Upper lobe of left lung (tissue), 6 donors: ENCODE data around the gene DPP10. TPM values are rescaled to one million over a fixed set of nuclear protein-coding genes. Genes with fewer than 3 reads are reported as not detected.

Experiments used
- ATAC-seq, 2 donors: fragments of 200-7000 bp; cut with Tn5 transposase; one replicate each; pipeline ENCODE4 v1.9.1; 2022; ENCODE audit warnings: mild to moderate bottlenecking in 2 of 2, moderate library complexity in 2 of 2; ENCODE audit not compliant: low FRiP score in 2 of 2
- DNase-seq, 2 donors: peaks; one replicate each; pipeline ENCODE4 v3.0.0-alpha.2; 2019 to 2020
- H3K27ac ChIP-seq, 4 donors: fragments of 200-600 bp; sonication (generic); one replicate each; pipeline ENCODE4 v1.5.1; 2016 to 2019
- H3K27me3 ChIP-seq, 4 donors: fragments of 200-600 bp; sonication (generic); one replicate each; pipeline ENCODE4 v1.5.1; 2017 to 2019
- H3K36me3 ChIP-seq, 4 donors: fragments of 200-600 bp; sonication (generic); one replicate each; pipeline ENCODE4 v1.5.1; 2016 to 2019
- H3K4me1 ChIP-seq, 4 donors: fragments of 200-600 bp; sonication (generic); one replicate each; pipeline ENCODE4 v1.5.1; 2018 to 2019
- H3K4me3 ChIP-seq, 4 donors: fragments of 200-600 bp; sonication (generic); one replicate each; pipeline ENCODE4 v1.5.1; 2017 to 2019; ENCODE audit warnings: mild to moderate bottlenecking in 2 of 4, moderate library complexity in 1 of 4
- H3K9me3 ChIP-seq, 4 donors: fragments of 200-600 bp; sonication (generic); one replicate each; pipeline ENCODE4 v1.5.1; 2018 to 2019
- EP300 ChIP-seq, 4 donors: sonication (generic); formaldehyde crosslinking; IDR thresholded peaks; one replicate each; pipeline ENCODE4 v1.5.1; 2017; ENCODE audit warnings: antibody characterized with exemption in 4 of 4, control low read depth in 2 of 4
- POLR2A ChIP-seq, 4 donors: fragments of 450-650 bp; IDR thresholded peaks; one replicate each; pipeline ENCODE4 v1.5.1; 2016 to 2017; ENCODE audit warnings: antibody characterized with exemption in 4 of 4, mild to moderate bottlenecking in 2 of 4
- POLR2AphosphoS5 ChIP-seq, 2 donors: sonication (generic); formaldehyde crosslinking; IDR thresholded peaks; one replicate each; pipeline ENCODE4 v1.5.1; 2017; ENCODE audit warnings: antibody characterized with exemption in 2 of 2
- WGBS, 2 donors: methylation state at CpG; one replicate each; pipeline ENCODE4 v1.1.5; 2017 to 2018; 5-methylcytosine and 5-hydroxymethylcytosine counted together
- total RNA-seq, 6 donors: library from RNA; depleted of rRNA in 4 of 6; stranded (reverse); fragments of >200 nt in 4 of 6; gene quantifications; one replicate each; pipeline versions ENCODE4 v1.1.0 to v1.2.1, GENCODE V29; 2016 to 2021
- TF ChIP-seq, protein P1 (sequence below), 6 experiments: fragments of 450-650 bp in 4 of 6; fragments of 200-600 bp in 2 of 6; sonication (generic) in 2 of 6; IDR thresholded peaks; one replicate each; pipeline ENCODE4 v1.5.1; 2016 to 2019; ENCODE audit warnings: antibody characterized with exemption in 6 of 6
- donor health status: DM: no; HTN: no; CAD: no; lungs with moderate emphysema.
- donor health status: DM: no; HTN: yes; CAD: no; lungs with severe emphysema.

Gene DPP10
- total RNA-seq, 6 donors from 2014 or later, result 0.46 to 1.7 (median 0.77) TPM; not detected in 2

DNA sequence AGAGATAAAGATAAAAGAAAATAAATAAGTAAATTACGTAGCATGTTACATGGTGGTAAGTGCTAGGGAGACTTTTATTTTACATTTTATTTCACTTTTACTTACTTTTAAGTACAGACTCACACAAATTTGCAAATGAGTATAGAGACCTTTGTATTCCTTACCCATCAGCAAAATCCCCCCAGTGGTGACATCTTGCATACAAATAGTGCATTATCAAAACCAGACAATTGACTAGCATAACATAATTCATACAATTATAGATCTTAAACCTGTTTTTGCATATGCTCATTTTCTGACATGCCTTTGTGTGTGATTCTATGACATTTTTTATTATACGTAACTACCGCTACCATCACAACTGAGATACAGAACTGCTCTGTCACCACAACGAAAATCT, 1099.4 kb downstream of the DPP10 start:
- no peaks in the 10 kb centered on the region for H3K4me1 ChIP-seq
- H3K27me3 ChIP-seq, result no peaks in the 10 kb centered on the region
- TF ChIP-seq POLR2A (IDR thresholded peaks at IDR 0.05) (no peak), EP300 (IDR thresholded peaks at IDR 0.05) (no peak), POLR2AphosphoS5 (IDR thresholded peaks at IDR 0.05) (no peak)
- TF ChIP-seq, protein P1, sequence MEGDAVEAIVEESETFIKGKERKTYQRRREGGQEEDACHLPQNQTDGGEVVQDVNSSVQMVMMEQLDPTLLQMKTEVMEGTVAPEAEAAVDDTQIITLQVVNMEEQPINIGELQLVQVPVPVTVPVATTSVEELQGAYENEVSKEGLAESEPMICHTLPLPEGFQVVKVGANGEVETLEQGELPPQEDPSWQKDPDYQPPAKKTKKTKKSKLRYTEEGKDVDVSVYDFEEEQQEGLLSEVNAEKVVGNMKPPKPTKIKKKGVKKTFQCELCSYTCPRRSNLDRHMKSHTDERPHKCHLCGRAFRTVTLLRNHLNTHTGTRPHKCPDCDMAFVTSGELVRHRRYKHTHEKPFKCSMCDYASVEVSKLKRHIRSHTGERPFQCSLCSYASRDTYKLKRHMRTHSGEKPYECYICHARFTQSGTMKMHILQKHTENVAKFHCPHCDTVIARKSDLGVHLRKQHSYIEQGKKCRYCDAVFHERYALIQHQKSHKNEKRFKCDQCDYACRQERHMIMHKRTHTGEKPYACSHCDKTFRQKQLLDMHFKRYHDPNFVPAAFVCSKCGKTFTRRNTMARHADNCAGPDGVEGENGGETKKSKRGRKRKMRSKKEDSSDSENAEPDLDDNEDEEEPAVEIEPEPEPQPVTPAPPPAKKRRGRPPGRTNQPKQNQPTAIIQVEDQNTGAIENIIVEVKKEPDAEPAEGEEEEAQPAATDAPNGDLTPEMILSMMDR (IDR thresholded peaks at IDR 0.05), result no peak
- H3K4me3 ChIP-seq, result no peak overlapping the region
- no peak overlapping the region for H3K27ac ChIP-seq
- WGBS, 2 donors, result 89 to 92% methylated on average over 4 of the region's 4 CpGs
- DNase-seq (no peak), ATAC-seq (no peak)
- H3K36me3 ChIP-seq, result no peaks in the 10 kb centered on the region
- no peaks in the 10 kb centered on the region for H3K9me3 ChIP-seq

DNA sequence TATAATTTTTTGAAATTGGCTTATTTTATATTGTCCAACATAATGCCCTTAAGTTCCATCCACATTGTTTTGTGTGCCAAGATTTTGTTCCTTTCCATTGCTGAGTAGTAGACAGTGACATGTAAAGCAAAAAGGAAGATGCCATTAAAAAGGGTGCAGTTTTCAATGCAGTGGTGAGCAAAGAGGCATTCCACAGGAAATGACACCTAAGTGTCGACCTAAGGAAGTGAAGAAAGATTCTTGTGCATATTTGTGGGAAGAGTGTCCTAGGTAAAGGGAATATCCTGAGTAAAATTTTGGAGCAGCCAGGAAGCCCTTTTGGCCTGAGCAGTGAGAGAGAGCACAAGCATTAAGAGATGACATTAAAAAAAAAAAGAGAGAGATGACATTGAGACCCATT, 1099.9 kb downstream of the DPP10 start:
- ATAC-seq, result no peak
- no peak for DNase-seq
- H3K27me3 ChIP-seq, result no peaks in the 10 kb centered on the region
- no peak overlapping the region for H3K4me3 ChIP-seq
- no peaks in the 10 kb centered on the region for H3K4me1 ChIP-seq
- TF ChIP-seq POLR2A (IDR thresholded peaks at IDR 0.05) (no peak), EP300 (IDR thresholded peaks at IDR 0.05) (no peak), POLR2AphosphoS5 (IDR thresholded peaks at IDR 0.05) (no peak)
- TF ChIP-seq, protein P1 (IDR thresholded peaks at IDR 0.05), result no peak
- no peak overlapping the region for H3K27ac ChIP-seq
- H3K9me3 ChIP-seq, result no peaks in the 10 kb centered on the region
- no peaks in the 10 kb centered on the region for H3K36me3 ChIP-seq
- 46 to 55% methylated on average over 1 of the region's 1 CpG for WGBS, 2 donors

DNA sequence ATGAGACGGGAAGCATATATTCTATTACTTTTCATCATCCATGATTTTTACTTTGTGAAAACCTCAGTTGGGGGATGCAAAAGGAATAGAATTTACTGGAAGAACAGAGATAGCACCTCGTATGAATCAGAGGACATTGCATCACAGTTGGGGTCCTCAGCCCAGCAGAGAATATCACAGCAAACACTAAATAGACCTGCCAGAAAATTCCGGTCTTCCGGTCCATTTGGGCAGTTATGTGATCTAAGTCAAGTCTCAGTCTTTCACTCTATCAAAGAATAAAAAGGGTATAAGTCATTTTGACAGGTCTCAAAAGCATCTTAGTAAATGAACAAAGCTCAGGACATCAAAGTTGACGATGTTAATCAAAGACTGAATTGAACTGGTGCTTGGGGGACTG, 1100.6 kb downstream of the DPP10 start:
- Histone ChIP-seq H3K4me3 (no peak overlapping the region), H3K4me1 (no peaks in the 10 kb centered on the region), H3K27ac (no peak overlapping the region), H3K36me3 (no peaks in the 10 kb centered on the region), H3K27me3 (no peaks in the 10 kb centered on the region), H3K9me3 (no peaks in the 10 kb centered on the region)
- TF ChIP-seq EP300 (IDR thresholded peaks at IDR 0.05) (no peak), POLR2A (IDR thresholded peaks at IDR 0.05) (no peak), POLR2AphosphoS5 (IDR thresholded peaks at IDR 0.05) (no peak)
- TF ChIP-seq, protein P1 (IDR thresholded peaks at IDR 0.05), result no peak
- ATAC-seq (no peak), DNase-seq (no peak)
- 77 to 79% methylated on average over 5 of the region's 5 CpGs for WGBS, 2 donors

DNA sequence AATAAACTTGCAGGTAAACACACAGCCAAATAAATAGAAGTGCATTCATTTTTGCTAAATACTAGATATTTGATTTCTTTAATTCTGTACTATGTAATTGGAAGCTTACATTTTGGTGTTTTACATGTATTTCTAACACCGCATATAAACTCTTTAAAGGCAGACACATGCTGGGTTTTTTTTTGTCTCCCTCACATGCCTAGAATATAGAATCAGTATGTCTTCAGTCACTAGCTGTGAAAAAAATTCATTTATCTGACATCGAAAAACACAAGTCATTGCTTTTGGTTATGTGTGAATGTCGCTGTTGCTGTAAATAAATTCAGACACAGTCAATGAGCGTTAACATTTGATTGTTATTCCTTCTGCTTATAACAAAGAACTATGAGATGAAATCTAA, 1101.0 kb downstream of the DPP10 start:
- DNase-seq (no peak), ATAC-seq (no peak)
- H3K27me3 ChIP-seq, result no peaks in the 10 kb centered on the region
- no peak overlapping the region for H3K27ac ChIP-seq
- TF ChIP-seq POLR2A (IDR thresholded peaks at IDR 0.05), result no peak
- no peak for TF ChIP-seq POLR2AphosphoS5 (IDR thresholded peaks at IDR 0.05)
- TF ChIP-seq EP300 (IDR thresholded peaks at IDR 0.05), result no peak
- TF ChIP-seq, protein P1 (IDR thresholded peaks at IDR 0.05), result no peak
- H3K36me3 ChIP-seq, result no peaks in the 10 kb centered on the region
- WGBS, 2 donors, result 93% methylated on average over 4 of the region's 4 CpGs
- no peaks in the 10 kb centered on the region for H3K9me3 ChIP-seq
- no peaks in the 10 kb centered on the region for H3K4me1 ChIP-seq
- H3K4me3 ChIP-seq, result no peak overlapping the region

DNA sequence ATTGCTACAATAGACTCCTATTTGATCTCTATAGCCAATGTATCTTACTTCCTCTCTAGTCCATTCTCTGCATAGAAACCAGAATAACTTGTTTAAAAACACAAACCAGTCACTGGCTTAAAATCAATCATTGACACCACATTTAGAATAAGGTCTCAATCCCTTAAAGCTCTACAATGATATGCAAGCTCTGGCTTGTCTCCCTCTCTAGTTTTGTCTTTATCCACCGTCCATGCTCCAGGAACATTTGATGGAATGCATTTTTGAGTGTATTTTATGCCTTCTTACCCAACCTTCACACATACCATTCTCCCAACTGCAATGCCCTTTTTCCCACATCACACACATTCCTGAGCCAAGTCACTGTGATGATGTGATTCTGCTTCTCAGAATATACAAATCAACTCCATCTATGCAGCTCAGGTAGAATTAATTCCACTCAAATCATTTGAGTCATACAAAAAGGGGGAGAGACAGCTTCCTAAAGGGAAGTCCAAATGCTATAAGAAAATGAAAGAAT, 1107.2 kb downstream of the DPP10 start:
- no peaks in the 10 kb centered on the region for H3K36me3 ChIP-seq
- no peak overlapping the region for H3K27ac ChIP-seq
- no peaks in the 10 kb centered on the region for H3K4me1 ChIP-seq
- no peaks in the 10 kb centered on the region for H3K27me3 ChIP-seq
- no peak overlapping the region for H3K4me3 ChIP-seq
- no peak for ATAC-seq
- no peaks in the 10 kb centered on the region for H3K9me3 ChIP-seq
- no peak for DNase-seq
- WGBS, 2 donors, result 44 to 61% methylated on average over 1 of the region's 1 CpG
- no peak for TF ChIP-seq EP300 (IDR thresholded peaks at IDR 0.05)
- TF ChIP-seq POLR2AphosphoS5 (IDR thresholded peaks at IDR 0.05), result no peak
- no peak for TF ChIP-seq POLR2A (IDR thresholded peaks at IDR 0.05)
- TF ChIP-seq, protein P1 (IDR thresholded peaks at IDR 0.05), result no peak
